HepG2 (cell line): ENCODE data around the gene FRMD4A. TPM values are rescaled to one million over a fixed set of nuclear protein-coding genes. Genes with fewer than 3 reads are reported as not detected.

Experiments used
- ATAC-seq: fragments of 200-7000 bp; cut with Tn5 transposase; 3 replicates; pipeline ENCODE4 v1.9.1; 2020; ENCODE audit warnings: mild to moderate bottlenecking, moderate library complexity
- BruUV-seq: library from RNA; stranded (reverse); fragments of 400-500 nt; replicated peaks from 2 replicates; lab custom pipeline; 2021; lab: Mats Ljungman, UMichigan
- CTCF ChIA-PET: fragments of 300-600 bp; formaldehyde crosslinking; extraction: SDS; loops from one replicate; lab custom pipeline; 2021; ENCODE audit warnings: low total read pairs, inconsistent platforms, low intra/inter-chr PET ratio; lab: Yijun Ruan, JAX
- POLR2A ChIA-PET: fragments of 350-600 bp; sonication (Branson Sonifier 250); formaldehyde crosslinking; loops from one replicate; lab custom pipeline; 2020; ENCODE audit warnings: antibody characterized with exemption, inconsistent platforms; lab: Yijun Ruan, JAX
- DNase-seq: peaks from one replicate; pipeline ENCODE4 v3.0.0-alpha.2; 2015; ENCODE audit warnings: low spot score
- FAIRE-seq: peaks from 3 replicates; lab custom pipeline; 2011; peaks lifted over from hg19 to GRCh38; lab: Jason Lieb, UNC
- H2AFZ ChIP-seq: one replicate; pipeline ENCODE4 v1.6.1; 2011; ENCODE audit warnings: low read length, inconsistent platforms
- H3K27ac ChIP-seq: fragments of 300-600 bp; 3 replicates; pipeline ENCODE4 v1.8.0; 2011; ENCODE audit warnings: mixed run types, mild to moderate bottlenecking, mixed read lengths, low read length, inconsistent platforms; ENCODE audit not compliant: insufficient read depth; ENCODE audit errors: extremely low read length
- H3K27me3 ChIP-seq, 2 experiments: fragments of 200-600 bp in 1 of 2; 2 replicates in 1 of 2; 3 replicates in 1 of 2; pipeline versions ENCODE4 v1.6.0 to v1.8.0; 2011; ENCODE audit warnings: low read length in 2 of 2, mild to moderate bottlenecking in 2 of 2, moderate library complexity in 2 of 2, inconsistent platforms in 1 of 2; ENCODE audit not compliant: insufficient read depth in 2 of 2, control insufficient read depth in 1 of 2
- H3K36me3 ChIP-seq, 2 experiments: fragments of 200-600 bp in 1 of 2; replicated peaks in 1 of 2; 2 replicates in 1 of 2; 3 replicates in 1 of 2; pipeline versions ENCODE4 v1.5.1 to v1.8.0; 2011; ENCODE audit warnings: low read length in 2 of 2, inconsistent platforms in 1 of 2; ENCODE audit not compliant: insufficient read depth in 2 of 2, control insufficient read depth in 1 of 2
- H3K4me1 ChIP-seq: 2 replicates; pipeline ENCODE4 v1.5.1; 2012; ENCODE audit warnings: low read length, inconsistent platforms; ENCODE audit not compliant: insufficient read depth
- H3K4me2 ChIP-seq: 2 replicates; pipeline ENCODE4 v1.6.0; 2011; ENCODE audit warnings: low read depth, low read length, inconsistent platforms
- H3K4me3 ChIP-seq, 3 experiments: fragments of 200-600 bp in 1 of 3; sonication (generic), shearing (Covaris generic) in 1 of 3; replicated peaks in 1 of 3; 2 replicates each; pipeline ENCODE4 v1.5.1; 2011 to 2016; ENCODE audit warnings: low read length in 3 of 3, inconsistent platforms in 2 of 3, low read depth in 2 of 3, mild to moderate bottlenecking in 2 of 3, control low read depth in 1 of 3, mixed read lengths in 1 of 3; ENCODE audit not compliant: insufficient read depth in 1 of 3
- H3K79me2 ChIP-seq: one replicate; pipeline ENCODE4 v1.6.1; 2011; ENCODE audit warnings: low read length, inconsistent platforms; ENCODE audit not compliant: insufficient read depth
- H3K9ac ChIP-seq: 2 replicates; pipeline ENCODE4 v1.6.0; 2011; ENCODE audit warnings: mild to moderate bottlenecking, low read depth, low read length, inconsistent platforms; ENCODE audit not compliant: insufficient read depth
- H3K9me3 ChIP-seq: 2 replicates; pipeline ENCODE4 v1.5.1; 2012; ENCODE audit warnings: mild to moderate bottlenecking, low read length
- H4K20me1 ChIP-seq: 2 replicates; pipeline ENCODE4 v1.6.0; 2011; ENCODE audit warnings: inconsistent platforms, mild to moderate bottlenecking, low read length, moderate library complexity; ENCODE audit not compliant: insufficient read depth
- MNT ChIP-seq: fragments of 450-650 bp; IDR thresholded peaks from 2 replicates; pipeline ENCODE4 v1.6.1; 2016
- MYPOP ChIP-seq: sonication (generic); formaldehyde crosslinking; IDR thresholded peaks from 2 replicates; pipeline ENCODE4 v1.8.1; 2023; ENCODE audit warnings: mild to moderate bottlenecking, moderate library complexity, missing genetic modification reagents
- NCOR1 ChIP-seq: fragments of 200-600 bp; sonication (generic); IDR thresholded peaks from 2 replicates; pipeline ENCODE4 v1.7.0; 2017; ENCODE audit warnings: antibody characterized with exemption, low read length, borderline replicate concordance
- RORA ChIP-seq: sonication (generic); formaldehyde crosslinking; IDR thresholded peaks from 2 replicates; pipeline ENCODE4 v1.5.0; 2020; ENCODE audit warnings: mild to moderate bottlenecking, missing genetic modification reagents, moderate library complexity
- ZNF101 ChIP-seq: sonication (generic); formaldehyde crosslinking; IDR thresholded peaks from 2 replicates; pipeline ENCODE4 v1.4.0; 2020; ENCODE audit warnings: mild to moderate bottlenecking, low read depth, missing genetic modification reagents, borderline replicate concordance
- ZNF24 ChIP-seq: fragments of 450-650 bp; IDR thresholded peaks from 2 replicates; pipeline ENCODE4 v1.6.1; 2017; ENCODE audit warnings: antibody characterized with exemption, mild to moderate bottlenecking
- ZNF652 ChIP-seq: IDR thresholded peaks from 2 replicates; pipeline ENCODE4 v1.6.1; 2016; ENCODE audit warnings: low read depth, borderline replicate concordance
- WGBS: methylation state at CpG from one replicate; pipeline ENCODE4 v1.1.6; 2017; ENCODE audit warnings: low lambda C conversion rate; 5-methylcytosine and 5-hydroxymethylcytosine counted together
- in situ Hi-C: cut with HindIII; loops from 2 replicates; pipeline ENCODE4 v1.10.0; 2017; ENCODE audit warnings: low pct_unique_long_range_greater_than_20kb; ENCODE audit not compliant: extremely low pct_ligation_motif_present
- intact Hi-C: fragments of 100-400 bp; cut with micrococcal nuclease; formaldehyde crosslinking; loops from one replicate; pipeline ENCODE4 v1.10.0; 2022; ENCODE audit not compliant: unreplicated experiment
- polyA plus RNA-seq, 8 experiments: library from polyadenylated mRNA; depleted of rRNA in 3 of 8; stranded (reverse) in 7 of 8; unstranded in 1 of 8; fragments of >200 nt; fragmentation: Illumina TruSeq in 4 of 8; extraction: Trizol in 4 of 8; gene quantifications; 2 replicates each; pipeline versions ENCODE4 v1.2.1 to v1.2.3, GENCODE V29; 2011 to 2016; ENCODE audit warnings: low read depth in 4 of 8, missing spikeins in 1 of 8, mixed read lengths in 1 of 8; ENCODE audit not compliant: insufficient read depth in 1 of 8
- total RNA-seq, 5 experiments: library from RNA; depleted of rRNA; stranded (reverse); fragments of >200 nt; fragmentation: Illumina TruSeq; extraction: Trizol; gene quantifications; 2 replicates each; pipeline ENCODE4 v1.2.3, GENCODE V29; 2016; ENCODE audit warnings: low read depth in 1 of 5

FRMD4A gene
- total and polyA plus RNA-seq, 2 of the 13 experiments (the other 11 are each of a cell fraction or from before 2014, with no cell fraction given), result 0.09 to 0.26 TPM

GRCh38 chr10:13840036-13840435 lies 490.7 kb downstream of the FRMD4A start:
- no peak for TF ChIP-seq ZNF101 (CRISPR knock-in tag)
- no peak for TF ChIP-seq ZNF24
- TF ChIP-seq NCOR1, result no peak
- no peak for TF ChIP-seq RORA (CRISPR knock-in tag)
- TF ChIP-seq MYPOP, result no peak
- Histone ChIP-seq H3K9ac (no peak overlapping the region), H3K27me3 (no peaks in the 10 kb centered on the region), H3K4me2 (no peak overlapping the region), H3K4me3 (no peak overlapping the region), H3K36me3 (no peaks in the 10 kb centered on the region), H4K20me1 (no peaks in the 10 kb centered on the region), H3K4me1 (no peaks in the 10 kb centered on the region), H3K9me3 (0 out of 2 replicates have a peak, but pooled peaks cover 3% of the 10 kb centered on the region), H3K27ac (no peak overlapping the region), H2AFZ (no peak overlapping the region), H3K79me2 (no peaks in the 10 kb centered on the region)
- in situ Hi-C loops (no loop called here), intact Hi-C loops (no loop called here)
- ChIA-PET POLR2A (no interaction called here), CTCF (no interaction called here)
- ATAC-seq, result no peak
- BruUV-seq, result no TSS peak
- 19% methylated on average over 3 of the region's 3 CpGs for WGBS
- DNase-seq, result no peak
- FAIRE-seq, result no peak

DNA sequence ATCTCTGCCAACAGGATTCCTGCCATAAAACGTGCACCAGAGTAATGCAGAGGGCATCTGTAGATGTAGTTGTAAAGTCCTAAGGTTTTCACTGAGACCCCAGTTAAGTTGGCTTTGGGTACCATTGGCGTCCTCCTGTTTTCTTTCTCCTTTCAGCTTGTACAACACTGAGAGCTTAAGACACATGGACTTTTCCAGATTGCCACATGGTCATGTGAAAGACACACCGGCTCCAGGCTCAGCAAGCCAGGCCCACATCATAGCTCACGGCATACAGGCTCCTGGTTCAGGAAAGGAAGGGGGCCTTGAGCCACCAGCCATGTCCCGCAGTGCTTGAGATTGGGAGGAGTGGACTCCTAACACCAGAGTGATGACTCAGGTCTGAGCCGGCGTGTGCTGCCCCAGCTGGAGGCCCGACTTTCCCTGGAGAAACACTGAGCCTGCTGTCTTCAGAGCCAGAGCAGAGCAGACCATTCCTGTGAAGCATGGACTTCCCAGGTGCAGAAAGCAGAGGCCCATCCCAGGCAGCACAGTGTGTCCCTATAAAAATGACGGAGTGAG lies 491.2 kb downstream of the FRMD4A start:
- H3K4me1 ChIP-seq, result no peaks in the 10 kb centered on the region
- H3K9ac ChIP-seq, result no peak overlapping the region
- CTCF ChIA-PET, result no interaction called here
- FAIRE-seq (no peak), ATAC-seq (no peak), DNase-seq (no peak)
- POLR2A ChIA-PET, result no interaction called here
- in situ Hi-C loops, result no loop called here
- TF ChIP-seq MNT (peak; percentile 74), ZNF652 (CRISPR knock-in tag) (no peak)
- H3K27ac ChIP-seq, result no peak overlapping the region
- H3K9me3 ChIP-seq, result 0 out of 2 replicates have a peak, but pooled peaks cover 3% of the 10 kb centered on the region
- H3K4me2 ChIP-seq, result no peak overlapping the region
- no peaks in the 10 kb centered on the region for H4K20me1 ChIP-seq
- no peaks in the 10 kb centered on the region for H3K36me3 ChIP-seq
- no TSS peak for BruUV-seq
- 26% methylated on average over 5 of the region's 9 CpGs for WGBS
- H3K27me3 ChIP-seq, result no peaks in the 10 kb centered on the region
- no peaks in the 10 kb centered on the region for H3K79me2 ChIP-seq
- intact Hi-C loops, result no loop called here
- no peak overlapping the region for H2AFZ ChIP-seq
- no peak overlapping the region for H3K4me3 ChIP-seq
